ENCODE measurements around the gene PRSS33. TPM values are rescaled to one million over a fixed set of nuclear protein-coding genes. Genes with fewer than 3 reads are reported as not detected.

Gene PRSS33
- total and polyA plus RNA-seq, 10 donors: 0.03 to 0.67 (median 0.32) TPM; not detected in 7

- intact Hi-C loops (cut with DNase I; ENCODE audit: low total_unique reads): no loop called here
- TF ChIP-seq POLR2AphosphoS5 (IDR thresholded peaks at IDR 0.05) (peak in 1 of 3 donors; percentile 65), POLR2A (IDR thresholded peaks at IDR 0.05) (no peak)
- Histone ChIP-seq H3K4me1 (peaks cover 0 to 40% (median 13%) of the 10 kb centered on the region in 6 donors), H3K9me3 (no peaks in the 10 kb centered on the region), H3K27ac (no peak overlapping the region), H3K4me3 (no peak overlapping the region), H3K36me3 (peaks cover 17 to 100% (median 100%) of the 10 kb centered on the region in 6 donors), H3K27me3 (replicated peaks in 1 of 7) (no peaks in the 10 kb centered on the region)
- 87 to 98% (median 94%) methylated on average over 10 to 19 of the region's 19 CpGs for WGBS, 5 donors
- DNase-seq: peak; percentile 73
Observed at GRCh38 chr16:2767140-2767731, 20.1 kb downstream of the PRSS33 start.

- Histone ChIP-seq H3K27me3 (replicated peaks in 1 of 7) (no peaks in the 10 kb centered on the region), H3K9me3 (no peaks in the 10 kb centered on the region), H3K4me1 (peaks cover 0 to 35% (median 13%) of the 10 kb centered on the region in 6 donors), H3K4me3 (no peak overlapping the region), H3K36me3 (peaks cover 21 to 100% (median 100%) of the 10 kb centered on the region in 6 donors), H3K27ac (no peak overlapping the region)
- peak; percentile 54 for DNase-seq
- intact Hi-C loops (cut with DNase I; ENCODE audit: low total_unique reads): no loop called here
- WGBS, 5 donors: 96 to 97% (median 96%) methylated on average over 41 to 44 of the region's 44 CpGs
- TF ChIP-seq POLR2AphosphoS5 (IDR thresholded peaks at IDR 0.05) (peak in 1 of 3 donors; percentile 6), CTCF (IDR thresholded peaks at IDR 0.05 in 8 of 11, conservative IDR thresholded peaks at IDR 0.05 in 3 of 11) (no peak)
Observed at GRCh38 chr16:2766430-2767139, 20.8 kb downstream of the PRSS33 start.

GRCh38 chr16:2765462-2766404 is 21.6 kb downstream of the PRSS33 start:
- H3K27me3 ChIP-seq (replicated peaks in 1 of 7): no peaks in the 10 kb centered on the region
- peaks cover 0 to 29% (median 10%) of the 10 kb centered on the region in 6 donors for H3K4me1 ChIP-seq
- TF ChIP-seq POLR2A (IDR thresholded peaks at IDR 0.05) (no peak), POLR2AphosphoS5 (IDR thresholded peaks at IDR 0.05) (peak in 2 of 3 donors; percentile 29 to 62), CTCF (IDR thresholded peaks at IDR 0.05 in 8 of 11, conservative IDR thresholded peaks at IDR 0.05 in 3 of 11) (no peak)
- H3K27ac ChIP-seq: no peak overlapping the region
- intact Hi-C loops (cut with DNase I; ENCODE audit: low total_unique reads): no loop called here
- H3K9me3 ChIP-seq: no peaks in the 10 kb centered on the region
- WGBS, 5 donors: 96 to 98% (median 97%) methylated on average over 71 to 73 of the region's 73 CpGs
- peak; percentile 72 for DNase-seq
- peaks cover 21 to 100% (median 100%) of the 10 kb centered on the region in 6 donors for H3K36me3 ChIP-seq
- no peak overlapping the region for H3K4me3 ChIP-seq

GRCh38 chr16:2764718-2765117 is 22.6 kb downstream of the PRSS33 start:
- Histone ChIP-seq H3K4me1 (peaks cover 0 to 26% (median 4%) of the 10 kb centered on the region in 6 donors), H3K4me3 (no peak overlapping the region), H3K27ac (no peak overlapping the region), H3K9me3 (no peaks in the 10 kb centered on the region), H3K27me3 (replicated peaks in 1 of 7) (no peaks in the 10 kb centered on the region), H3K36me3 (peaks cover 18 to 100% (median 100%) of the 10 kb centered on the region in 6 donors)
- intact Hi-C loops (cut with DNase I; ENCODE audit: low total_unique reads): no loop called here
- DNase-seq: no peak
- WGBS, 5 donors: 94 to 97% (median 95%) methylated on average over 9 of the region's 9 CpGs
- TF ChIP-seq POLR2AphosphoS5 (IDR thresholded peaks at IDR 0.05): no peak
- no peak for TF ChIP-seq CTCF (IDR thresholded peaks at IDR 0.05 in 8 of 11, conservative IDR thresholded peaks at IDR 0.05 in 3 of 11)
- no peak for TF ChIP-seq POLR2A (IDR thresholded peaks at IDR 0.05)

Measured in spleen (tissue), 11 donors.